ENCODE results near the gene ART4. TPM values are rescaled to one million over a fixed set of nuclear protein-coding genes. Genes with fewer than 3 reads are reported as not detected.

Gene ART4
- total RNA-seq, 2 donors from 2014 or later = 0.05 TPM; not detected in 1

DNA sequence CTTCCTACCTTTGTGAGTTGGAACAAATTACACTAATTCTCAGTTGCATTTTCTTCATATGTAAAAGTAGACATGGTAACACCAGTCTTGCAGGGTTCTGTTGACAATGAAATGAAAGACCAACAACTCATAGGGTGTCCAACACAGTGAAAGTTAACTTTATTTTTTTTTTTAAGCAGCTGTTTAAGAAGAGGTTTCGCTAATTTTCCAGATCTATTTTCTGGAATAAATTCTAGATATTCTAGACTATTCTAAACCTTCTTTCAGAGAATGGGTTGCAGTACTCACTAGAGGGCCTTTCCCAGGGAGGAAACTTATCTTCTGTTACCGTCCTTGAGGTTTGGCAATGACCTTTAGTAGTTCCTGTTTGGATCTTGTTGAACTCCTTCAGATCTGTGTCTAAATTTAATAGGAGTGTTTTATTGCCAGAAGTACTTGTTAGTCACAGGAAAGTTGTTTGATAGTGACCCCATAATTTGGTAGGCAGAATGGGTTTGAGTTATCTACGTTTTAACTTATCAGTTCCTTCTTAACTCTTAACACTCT is 2.8 kb upstream of the ART4 start:
- Mint-ChIP-seq H3K4me3 (no peak overlapping the region), H3K36me3 (ENCODE audit: low read depth) (no peaks in the 10 kb centered on the region), H3K27me3 (peaks cover 6% of the 10 kb centered on the region), H3K4me1 (peaks cover 4% of the 10 kb centered on the region), H3K27ac (peak overlapping the region; percentile 68)
- no peaks in the 10 kb centered on the region for H3K9me3 ChIP-seq (ENCODE audit: control insufficient read depth, low read length, poor library complexity, severe bottlenecking)
- no peak for DNase-seq
- no peak for ATAC-seq

DNA sequence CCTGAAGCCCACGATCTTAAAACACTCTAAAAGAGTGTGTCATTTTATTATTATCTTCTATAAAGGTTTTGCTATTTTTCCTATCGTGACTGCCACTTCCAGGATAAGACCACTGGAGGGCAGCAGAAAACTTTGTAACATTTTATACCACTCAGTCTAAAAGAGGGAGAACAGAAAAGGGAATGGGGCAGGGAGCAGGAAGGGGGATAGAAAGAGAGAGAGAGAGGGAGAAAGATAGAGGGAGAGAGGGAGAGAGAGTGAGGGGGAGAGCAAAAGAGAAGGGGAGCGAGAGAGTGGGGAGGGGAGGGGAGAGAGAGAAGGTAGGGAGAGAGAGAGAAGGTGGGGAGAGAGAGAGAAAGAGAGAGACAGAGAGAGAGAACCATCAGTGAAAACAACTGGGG is 2.0 kb upstream of the ART4 start:
- Mint-ChIP-seq H3K27me3 (peaks cover 9% of the 10 kb centered on the region), H3K36me3 (ENCODE audit: low read depth) (no peaks in the 10 kb centered on the region), H3K4me1 (peaks cover 4% of the 10 kb centered on the region)

DNA sequence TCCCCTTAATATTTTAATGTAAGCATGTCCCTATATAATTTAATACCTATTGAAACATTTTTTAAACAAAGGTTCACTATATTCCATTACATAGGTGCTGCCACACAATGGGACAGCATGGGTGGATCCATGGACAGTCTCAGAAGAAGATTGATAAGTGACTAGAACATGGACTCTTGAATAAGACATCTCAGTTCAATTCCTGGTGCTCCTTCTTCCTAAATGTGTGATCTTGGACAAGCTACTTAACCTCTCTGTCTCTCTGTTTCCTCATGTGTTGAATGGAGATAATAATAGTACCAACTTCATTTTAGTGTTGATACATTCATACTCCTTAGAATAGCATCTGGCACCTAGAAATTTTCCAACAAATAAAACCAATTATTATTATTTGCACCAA is 1.1 kb upstream of the ART4 start:
- Mint-ChIP-seq H3K4me3 (no peak overlapping the region), H3K4me1 (peaks cover 4% of the 10 kb centered on the region), H3K27ac (no peak overlapping the region), H3K36me3 (ENCODE audit: low read depth) (no peaks in the 10 kb centered on the region), H3K27me3 (peaks cover 18% of the 10 kb centered on the region)
- no peaks in the 10 kb centered on the region for H3K9me3 ChIP-seq (ENCODE audit: control insufficient read depth, low read length, poor library complexity, severe bottlenecking)
- no peak for DNase-seq
- no peak for ATAC-seq

More for the DNA sequence above, 2.0 kb upstream of the ART4 start:
- DNase-seq = peak in 2 of 3 donors; percentile 14
- H3K27ac Mint-ChIP-seq = peak overlapping the region; percentile 68
- H3K4me3 Mint-ChIP-seq = peak overlapping the region; percentile 49
- ATAC-seq = peak; percentile 68
- H3K9me3 ChIP-seq (ENCODE audit: control insufficient read depth, low read length, poor library complexity, severe bottlenecking) = no peaks in the 10 kb centered on the region

DNA sequence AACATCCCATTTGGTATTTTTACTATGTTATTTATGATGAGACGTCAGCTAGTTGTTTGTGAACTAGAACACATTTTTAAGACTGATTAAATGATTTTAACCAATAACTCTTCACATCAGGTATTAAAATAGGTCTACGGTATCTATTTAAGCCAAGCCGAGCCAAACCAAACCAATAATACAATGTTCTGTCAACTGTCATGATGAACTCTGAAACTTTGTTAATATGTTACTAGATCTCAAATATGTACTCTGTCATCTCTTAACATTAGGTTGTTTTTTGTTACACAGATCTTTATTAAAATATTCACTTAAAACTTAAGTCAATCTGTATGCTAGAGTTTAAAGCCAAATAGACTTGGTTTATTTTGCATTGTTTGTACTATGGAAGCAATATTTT is 1.0 kb downstream of the ART4 start:
- Mint-ChIP-seq H3K4me3 (no peak overlapping the region), H3K27ac (no peak overlapping the region), H3K4me1 (peaks cover 4% of the 10 kb centered on the region), H3K36me3 (ENCODE audit: low read depth) (no peaks in the 10 kb centered on the region), H3K27me3 (peaks cover 22% of the 10 kb centered on the region)
- DNase-seq (no peak), ATAC-seq (no peak)
- H3K9me3 ChIP-seq (ENCODE audit: control insufficient read depth, low read length, poor library complexity, severe bottlenecking) = no peaks in the 10 kb centered on the region

DNA sequence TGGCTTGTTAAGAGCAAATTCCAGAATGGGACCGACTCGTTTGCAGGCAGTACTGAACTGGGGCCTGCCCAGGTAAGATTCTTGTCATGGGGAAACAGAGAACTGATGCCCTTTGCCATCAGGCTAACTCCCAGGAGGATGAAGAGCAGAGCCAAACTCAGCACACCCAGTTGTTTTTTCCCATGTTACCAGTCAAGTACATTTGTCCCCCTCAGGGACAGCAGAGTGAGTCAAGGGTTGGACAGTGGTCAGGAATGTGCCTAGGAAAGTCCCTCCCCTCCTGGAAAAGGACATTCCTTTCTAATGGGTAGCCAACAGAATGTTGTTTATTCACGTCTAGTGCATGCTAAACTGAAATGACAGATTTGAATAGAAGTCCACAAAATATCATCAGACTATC is 1.6 kb downstream of the ART4 start:
- DNase-seq (no peak), ATAC-seq (no peak)
- Mint-ChIP-seq H3K36me3 (ENCODE audit: low read depth) (no peaks in the 10 kb centered on the region), H3K27me3 (peaks cover 22% of the 10 kb centered on the region), H3K4me1 (peaks cover 4% of the 10 kb centered on the region), H3K27ac (no peak overlapping the region), H3K4me3 (no peak overlapping the region)
- H3K9me3 ChIP-seq (ENCODE audit: control insufficient read depth, low read length, poor library complexity, severe bottlenecking) = no peaks in the 10 kb centered on the region

DNA sequence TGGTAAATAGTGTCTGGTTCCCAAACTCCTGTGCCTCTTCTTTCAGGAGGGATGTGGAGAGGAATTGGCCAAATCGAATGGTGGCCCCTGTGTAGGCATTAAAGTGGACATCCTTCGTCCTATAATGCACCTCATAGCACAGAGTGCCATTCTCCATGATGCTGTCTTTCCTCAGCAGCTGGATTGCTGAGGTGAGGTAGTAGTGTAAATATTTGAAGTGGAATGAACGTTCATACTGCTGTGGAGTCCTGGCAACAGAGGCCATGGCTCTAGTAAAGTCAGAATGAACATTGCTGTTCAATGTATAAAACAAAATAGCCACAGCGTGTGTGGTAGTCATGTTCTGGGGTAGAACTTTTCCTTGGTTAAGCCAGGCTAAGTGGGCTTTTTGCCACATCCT is 2.7 kb downstream of the ART4 start:
- Mint-ChIP-seq H3K4me1 (peaks cover 6% of the 10 kb centered on the region), H3K27ac (no peak overlapping the region), H3K36me3 (ENCODE audit: low read depth) (no peaks in the 10 kb centered on the region), H3K4me3 (no peak overlapping the region), H3K27me3 (peaks cover 23% of the 10 kb centered on the region)
- DNase-seq (no peak), ATAC-seq (no peak)
- no peaks in the 10 kb centered on the region for H3K9me3 ChIP-seq (ENCODE audit: control insufficient read depth, low read length, poor library complexity, severe bottlenecking)

DNA sequence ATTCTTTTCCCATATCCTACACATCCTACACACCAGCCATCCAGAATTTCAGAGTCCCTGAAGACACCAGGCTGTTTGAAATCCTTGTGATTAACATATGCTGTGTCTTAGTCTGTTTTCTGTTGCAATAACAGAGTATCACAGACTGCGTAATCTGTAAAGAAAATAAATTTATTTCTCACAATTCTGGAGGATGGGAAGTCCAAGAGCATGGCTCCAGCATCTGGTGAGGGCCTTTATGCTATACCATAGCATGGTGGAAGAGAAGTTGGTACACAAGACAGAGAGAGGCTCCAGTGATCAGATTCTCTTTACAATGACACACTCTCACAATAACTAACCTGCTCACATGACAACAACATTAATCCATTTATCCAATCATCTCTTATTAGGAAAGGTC is 4.1 kb downstream of the ART4 start:
- Mint-ChIP-seq H3K27me3 (peaks cover 36% of the 10 kb centered on the region), H3K4me3 (no peak overlapping the region), H3K36me3 (ENCODE audit: low read depth) (no peaks in the 10 kb centered on the region), H3K27ac (no peak overlapping the region), H3K4me1 (peaks cover 2% of the 10 kb centered on the region)
- ATAC-seq (no peak), DNase-seq (no peak)
- H3K9me3 ChIP-seq (ENCODE audit: control insufficient read depth, low read length, poor library complexity, severe bottlenecking) = no peaks in the 10 kb centered on the region

DNA sequence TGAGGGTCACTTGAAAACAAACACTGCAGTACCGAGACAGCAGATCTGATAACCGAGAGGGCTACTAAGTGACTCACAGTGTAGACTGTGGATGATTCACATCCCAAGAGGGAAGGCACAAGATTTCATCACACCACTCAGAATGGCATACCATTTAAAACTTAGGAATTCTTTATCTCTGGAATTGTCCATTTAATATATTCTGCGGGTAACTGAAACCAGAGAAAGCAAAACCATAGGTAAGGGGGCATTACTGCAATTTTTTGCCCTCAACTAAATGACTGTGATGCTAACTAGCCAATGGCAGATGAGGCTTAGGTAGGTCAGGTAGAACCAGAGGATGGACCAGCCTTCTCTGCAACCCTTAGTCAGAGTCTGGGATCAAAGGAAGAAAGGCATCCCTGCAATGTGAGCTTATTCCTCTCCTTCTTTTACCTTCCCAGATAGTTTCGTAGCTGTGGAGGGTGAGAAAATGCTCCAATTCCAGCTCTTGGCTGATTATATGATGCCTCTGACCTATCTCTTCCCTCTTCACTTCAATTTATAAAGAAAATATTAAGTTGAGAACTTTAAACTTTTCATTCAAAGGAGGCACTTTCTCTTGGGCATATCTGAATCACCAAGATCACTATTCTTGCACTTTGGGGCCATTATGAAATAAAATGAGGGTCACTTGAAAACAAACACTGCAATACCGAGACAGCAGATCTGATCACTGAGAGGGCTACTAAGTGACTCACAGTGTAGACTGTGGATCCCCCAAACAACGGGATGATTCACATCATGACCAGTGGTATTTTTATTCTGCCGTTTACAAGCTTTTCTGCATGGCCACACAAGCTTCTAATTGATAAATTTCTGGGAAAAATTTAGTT is 6.8 kb downstream of the ART4 start:
- Mint-ChIP-seq H3K36me3 (ENCODE audit: low read depth) (peaks cover 6% of the 10 kb centered on the region), H3K27ac (no peak overlapping the region), H3K4me1 (peaks cover 2% of the 10 kb centered on the region), H3K27me3 (peaks cover 53% of the 10 kb centered on the region), H3K4me3 (no peak overlapping the region)
- no peaks in the 10 kb centered on the region for H3K9me3 ChIP-seq (ENCODE audit: control insufficient read depth, low read length, poor library complexity, severe bottlenecking)
- no peak for ATAC-seq
- DNase-seq = no peak

DNA sequence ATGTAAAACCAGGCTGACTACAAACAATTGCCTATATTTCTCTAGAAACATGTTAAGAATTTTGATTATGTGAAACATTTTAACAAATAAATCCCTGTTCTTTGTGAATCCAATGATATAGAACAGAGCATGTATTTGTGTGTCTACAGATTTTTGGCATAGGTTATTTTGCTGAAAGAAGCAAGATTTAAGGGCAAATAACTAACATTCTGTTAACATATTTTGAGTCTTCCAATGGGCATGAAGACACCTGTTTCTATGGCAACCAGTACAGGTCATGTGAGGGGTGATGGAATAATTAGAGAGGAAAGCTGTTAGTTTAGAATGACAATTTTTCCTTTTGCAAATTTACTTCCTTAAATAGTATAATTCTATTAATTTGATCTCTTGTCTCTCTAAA is 8.8 kb downstream of the ART4 start:
- H3K36me3 Mint-ChIP-seq (ENCODE audit: low read depth) = peaks cover 6% of the 10 kb centered on the region
- H3K9me3 ChIP-seq (ENCODE audit: control insufficient read depth, low read length, poor library complexity, severe bottlenecking) = no peaks in the 10 kb centered on the region
- H3K4me3 Mint-ChIP-seq = no peak overlapping the region
- H3K27ac Mint-ChIP-seq = no peak overlapping the region
- peaks cover 2% of the 10 kb centered on the region for H3K4me1 Mint-ChIP-seq
- no peak for ATAC-seq
- no peak for DNase-seq
- peaks cover 37% of the 10 kb centered on the region for H3K27me3 Mint-ChIP-seq

DNA sequence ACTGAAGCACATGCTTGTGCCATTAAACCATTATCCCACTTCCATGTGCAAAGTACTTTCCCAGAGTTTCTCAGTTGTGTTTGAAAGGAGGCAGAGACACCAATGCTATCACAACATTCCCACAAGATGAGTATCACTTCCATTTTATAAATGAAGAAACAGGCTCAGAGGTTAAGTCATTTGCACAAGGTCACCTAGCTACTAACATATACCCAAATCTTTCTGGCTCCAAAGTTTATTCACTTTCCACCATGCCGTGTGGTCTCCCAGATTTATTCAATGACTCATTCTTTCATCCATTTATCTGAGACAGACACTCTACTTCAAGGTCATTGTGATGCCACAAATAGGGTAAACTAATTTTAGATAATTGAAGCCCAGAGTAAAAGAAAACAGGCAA is 9.4 kb downstream of the ART4 start:
- ATAC-seq (no peak), DNase-seq (no peak)
- H3K27me3 Mint-ChIP-seq = peaks cover 32% of the 10 kb centered on the region
- H3K4me1 Mint-ChIP-seq = peaks cover 2% of the 10 kb centered on the region
- H3K9me3 ChIP-seq (ENCODE audit: control insufficient read depth, low read length, poor library complexity, severe bottlenecking) = no peaks in the 10 kb centered on the region
- no peak overlapping the region for H3K27ac Mint-ChIP-seq
- H3K36me3 Mint-ChIP-seq (ENCODE audit: low read depth) = peaks cover 6% of the 10 kb centered on the region
- H3K4me3 Mint-ChIP-seq = no peak overlapping the region

DNA sequence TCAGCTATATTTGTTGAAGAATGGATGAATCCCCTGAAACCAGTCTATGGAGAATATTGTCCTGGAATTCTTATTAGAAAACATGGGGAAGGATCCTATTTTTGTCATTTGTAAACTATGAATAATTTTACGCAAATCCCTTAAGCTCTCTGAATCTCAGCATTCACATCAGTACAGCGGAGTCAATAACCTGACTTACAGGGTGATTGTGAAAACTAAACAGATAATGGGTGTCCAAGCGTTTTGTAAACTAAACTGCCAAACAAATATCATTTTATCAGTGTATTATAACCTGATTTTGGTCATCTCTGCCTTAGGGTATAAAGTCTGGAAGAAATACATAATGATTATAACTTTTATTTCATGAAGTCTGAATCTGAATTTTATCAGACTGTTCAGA is 10.0 kb downstream of the ART4 start:
- DNase-seq (no peak), ATAC-seq (no peak)
- Mint-ChIP-seq H3K27me3 (peaks cover 32% of the 10 kb centered on the region), H3K4me3 (no peak overlapping the region), H3K4me1 (peaks cover 2% of the 10 kb centered on the region), H3K27ac (no peak overlapping the region), H3K36me3 (ENCODE audit: low read depth) (peaks cover 6% of the 10 kb centered on the region)
- no peaks in the 10 kb centered on the region for H3K9me3 ChIP-seq (ENCODE audit: control insufficient read depth, low read length, poor library complexity, severe bottlenecking)

DNA sequence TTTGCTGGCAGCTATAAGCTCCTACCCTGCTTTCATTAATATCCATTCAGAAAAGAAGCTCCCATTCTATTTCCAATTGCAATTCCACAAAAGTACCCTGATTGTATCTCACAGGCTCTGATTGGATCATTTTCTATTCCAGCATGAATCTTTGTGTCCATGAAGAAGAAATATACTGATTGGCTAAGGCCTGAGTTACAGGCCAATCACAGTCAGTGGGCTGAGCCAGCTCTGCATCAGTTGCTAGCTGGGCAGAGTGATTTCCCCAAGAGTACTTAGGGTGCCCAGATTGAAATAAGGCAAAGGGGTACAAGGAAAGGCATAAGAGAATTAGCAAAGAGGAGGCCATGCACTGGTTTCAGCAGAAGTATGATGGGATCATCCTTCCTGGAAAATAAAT is 14.4 kb downstream of the ART4 start:
- no peaks in the 10 kb centered on the region for H3K9me3 ChIP-seq (ENCODE audit: control insufficient read depth, low read length, poor library complexity, severe bottlenecking)
- no peak for DNase-seq

DNA sequence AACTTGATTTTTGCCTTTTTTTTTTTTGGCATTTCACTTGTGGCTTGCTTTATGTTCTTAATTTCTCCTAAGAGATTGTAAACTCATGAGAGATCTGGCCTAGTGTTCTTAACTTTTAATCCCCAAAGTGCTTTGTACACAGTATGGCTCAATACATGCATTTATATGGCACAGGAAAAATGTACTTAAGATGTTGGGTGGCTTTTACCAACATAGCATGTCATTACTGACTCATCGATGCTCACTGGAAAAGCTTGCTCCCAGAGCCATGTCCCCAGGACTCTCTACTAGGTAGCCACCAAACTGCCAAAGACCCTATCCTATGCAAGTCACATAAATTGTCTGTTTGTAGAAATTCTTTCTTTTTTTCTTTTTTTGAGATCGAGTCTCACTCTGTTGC is 16.3 kb downstream of the ART4 start:
- ATAC-seq = no peak
- Mint-ChIP-seq H3K4me3 (no peak overlapping the region), H3K36me3 (ENCODE audit: low read depth) (peaks cover under 1% of the 10 kb centered on the region), H3K27ac (no peak overlapping the region), H3K4me1 (no peaks in the 10 kb centered on the region), H3K27me3 (peaks cover 1% of the 10 kb centered on the region)
- H3K9me3 ChIP-seq (ENCODE audit: control insufficient read depth, low read length, poor library complexity, severe bottlenecking) = no peaks in the 10 kb centered on the region
- no peak for DNase-seq

More for the DNA sequence above, 14.4 kb downstream of the ART4 start:
- no peaks in the 10 kb centered on the region for H3K4me1 Mint-ChIP-seq
- ATAC-seq = peak; percentile 42
- peaks cover 14% of the 10 kb centered on the region for H3K27me3 Mint-ChIP-seq
- H3K27ac Mint-ChIP-seq = no peak overlapping the region
- no peak overlapping the region for H3K4me3 Mint-ChIP-seq
- H3K36me3 Mint-ChIP-seq (ENCODE audit: low read depth) = peaks cover 5% of the 10 kb centered on the region

DNA sequence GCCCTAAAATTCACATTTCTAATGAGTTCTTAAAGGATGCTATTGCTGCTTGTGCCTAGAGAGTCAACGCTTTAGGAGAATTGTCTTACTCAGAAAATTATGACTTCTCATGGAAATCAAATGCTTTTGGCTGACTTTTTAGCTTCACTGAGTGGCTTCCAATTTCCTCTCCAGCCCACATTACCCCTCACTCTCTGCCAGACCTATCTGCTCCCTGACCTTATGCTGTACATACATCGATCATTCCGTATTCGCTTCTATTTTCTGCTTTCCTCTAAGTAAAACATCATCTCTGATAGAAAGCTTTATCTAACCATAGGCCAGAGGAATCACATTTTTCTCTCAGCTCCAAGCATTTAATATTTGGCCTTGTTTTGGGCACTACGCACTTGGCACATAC is 16.8 kb downstream of the ART4 start:
- ATAC-seq (no peak), DNase-seq (no peak)
- H3K27ac Mint-ChIP-seq = no peak overlapping the region
- no peaks in the 10 kb centered on the region for H3K9me3 ChIP-seq (ENCODE audit: control insufficient read depth, low read length, poor library complexity, severe bottlenecking)
- H3K27me3 Mint-ChIP-seq = peaks cover 1% of the 10 kb centered on the region
- H3K4me3 Mint-ChIP-seq = no peak overlapping the region
- H3K36me3 Mint-ChIP-seq (ENCODE audit: low read depth) = no peaks in the 10 kb centered on the region
- no peaks in the 10 kb centered on the region for H3K4me1 Mint-ChIP-seq

Data from T-helper 17 cell (primary cell).